NCI-H524 treated with DMSO at 0.1 percent for 48 hours (cell line): ENCODE measurements around the gene ADIRF.
"Not testable (repeated sequence)": the region's sequence is repeated elsewhere in the genome, so short reads cannot be mapped to it uniquely, and the experiment has no call there.

ENCODE experiments used
- DNase-seq: peaks from one replicate; lab custom pipeline; 2025; lab: John Stamatoyannopoulos, UW

The ADIRF gene

GRCh38 chr10:86979296-86979818, 11.1 kb downstream of the ADIRF start:
- no peak for DNase-seq

- no peak for DNase-seq
These were observed 11.7 kb downstream of the ADIRF start for GRCh38 chr10:86979977-86980448.

- not testable (repeated sequence) for DNase-seq
These were observed 12.7 kb downstream of the ADIRF start for GRCh38 chr10:86981020-86981419.

- DNase-seq = no peak
These were observed 13.4 kb downstream of the ADIRF start for GRCh38 chr10:86981716-86982115.

- DNase-seq = not testable (repeated sequence)
These were observed 16.2 kb downstream of the ADIRF start for GRCh38 chr10:86984498-86984897.

- DNase-seq = no peak
These were observed 20.2 kb downstream of the ADIRF start for GRCh38 chr10:86988520-86988919.

- DNase-seq = not testable (repeated sequence)
These were observed 23.1 kb downstream of the ADIRF start for GRCh38 chr10:86991362-86991761.

- no peak for DNase-seq
These were observed 24.2 kb downstream of the ADIRF start for GRCh38 chr10:86992456-86992855.

GRCh38 chr10:86992929-86993328, 24.6 kb downstream of the ADIRF start:
- no peak for DNase-seq

- DNase-seq = not testable (repeated sequence)
These were observed 31.6 kb downstream of the ADIRF start for GRCh38 chr10:86999802-87000403.

- no peak for DNase-seq
These were observed 32.2 kb downstream of the ADIRF start for GRCh38 chr10:87000491-87000890.

GRCh38 chr10:87007124-87007523, 38.8 kb downstream of the ADIRF start:
- DNase-seq = not testable (repeated sequence)

- DNase-seq = not testable (repeated sequence)
These were observed 39.4 kb downstream of the ADIRF start for GRCh38 chr10:87007674-87008073.

- not testable (repeated sequence) for DNase-seq
These were observed 40.0 kb downstream of the ADIRF start for GRCh38 chr10:87008303-87008702.

- not testable (repeated sequence) for DNase-seq
These were observed 40.9 kb downstream of the ADIRF start for GRCh38 chr10:87009134-87009696.

GRCh38 chr10:87013528-87013927, 45.2 kb downstream of the ADIRF start:
- not testable (repeated sequence) for DNase-seq

- DNase-seq = not testable (repeated sequence)
These were observed 46.9 kb downstream of the ADIRF start for GRCh38 chr10:87014986-87015716.

- not testable (repeated sequence) for DNase-seq
These were observed 49.8 kb downstream of the ADIRF start for GRCh38 chr10:87018127-87018526.

- DNase-seq = not testable (repeated sequence)
These were observed 50.8 kb downstream of the ADIRF start for GRCh38 chr10:87019066-87019465.

GRCh38 chr10:87019504-87019903, 51.2 kb downstream of the ADIRF start:
- not testable (repeated sequence) for DNase-seq

- DNase-seq = not testable (repeated sequence)
These were observed 51.8 kb downstream of the ADIRF start, which contains the start of gene FAM25A for GRCh38 chr10:87020056-87020455. TSS of gene FAM25A (plus strand) at chr10:87020294. CDS start at chr10:87020325, 31 bp downstream.
